Activated CD8-positive, alpha-beta memory T cell treated with anti-CD3 and anti-CD28 coated beads for 1 hour (primary cell): ENCODE data around the gene DISP2.
A peak's percentile ranks its signal among the peaks of the same experiment; 100 is the strongest.

Source experiments
- DNase-seq, 2 donors: peaks; one replicate each; pipeline ENCODE4 v3.0.0-alpha.2; 2020; ENCODE audit warnings: low read depth in 1 of 2; ENCODE audit errors: extremely low read depth in 1 of 2

The DISP2 gene

DNA sequence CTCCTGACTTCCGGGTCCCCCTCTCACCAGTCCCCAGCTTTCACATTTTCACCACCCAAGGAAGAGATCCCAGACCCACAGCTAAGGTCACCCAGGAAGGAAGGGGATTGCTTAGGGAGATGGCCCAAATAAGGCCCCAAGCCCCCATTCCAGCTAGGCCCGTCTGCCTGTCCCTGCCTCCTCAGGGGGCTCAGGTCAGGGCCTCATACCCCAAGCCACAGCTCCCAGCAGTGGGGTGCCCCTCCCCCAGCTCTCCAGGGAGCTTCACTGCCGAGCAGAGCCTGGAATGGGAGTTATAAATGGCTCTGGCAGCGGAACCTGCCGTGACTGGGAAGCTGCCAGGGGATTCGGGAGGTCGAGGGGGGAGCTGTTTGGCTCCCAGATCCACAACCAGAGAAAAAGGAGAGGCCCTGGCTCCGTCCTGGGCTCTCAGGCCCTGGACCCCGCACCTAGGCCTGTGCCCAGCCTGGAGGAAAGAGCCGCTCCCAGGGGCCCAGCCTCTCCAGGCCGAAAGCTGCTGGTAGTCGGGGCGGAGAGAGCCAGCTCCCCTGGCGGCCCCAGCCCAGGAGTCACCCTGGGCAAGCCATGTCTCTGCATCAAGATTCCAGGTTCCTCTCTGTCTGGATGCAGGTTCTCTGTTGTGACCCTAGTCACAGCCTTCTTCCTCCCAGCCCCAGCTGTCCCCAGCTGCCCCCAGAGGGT, 17.8 kb upstream of the DISP2 start:
- no peak for DNase-seq

DNA sequence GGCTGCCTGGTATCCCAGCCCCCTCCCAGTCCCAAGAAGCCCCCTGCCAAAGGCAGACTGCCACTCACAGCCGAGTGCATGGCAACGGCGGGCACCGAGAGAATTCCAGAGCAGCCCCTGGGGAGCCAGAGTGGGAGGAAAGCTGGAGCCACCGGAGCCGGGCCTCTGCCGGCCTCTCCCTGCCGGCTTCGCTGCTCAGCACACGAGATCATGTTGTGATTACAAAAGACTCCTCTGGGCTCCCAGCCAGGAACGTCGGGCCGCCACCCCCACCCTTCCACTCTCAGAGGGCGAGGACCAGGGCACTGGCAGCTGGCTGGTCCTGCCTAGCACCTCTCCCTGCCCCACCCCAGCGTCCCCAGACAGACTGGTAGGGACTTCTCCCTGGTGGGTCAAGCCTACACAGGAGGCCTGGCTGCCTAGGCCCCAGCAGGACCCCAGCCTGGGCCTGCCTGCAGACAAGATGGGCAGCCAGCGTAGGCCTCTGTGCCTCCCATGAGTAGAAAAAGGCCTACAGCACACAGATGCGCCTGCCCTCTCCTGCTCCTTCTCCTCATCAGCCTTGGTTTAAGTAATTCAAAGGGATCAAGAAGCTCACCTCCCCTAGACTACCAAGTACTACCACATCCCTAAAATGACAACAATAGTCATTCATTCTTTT, 17.1 kb upstream of the DISP2 start, which contains the start of gene CCDC9B:
Gene CCDC9B (minus strand): TSS at position 200 of the 661 bp plus-strand sequence. CDS start 120 bp downstream, at position 80.
- DNase-seq = no peak

DNA sequence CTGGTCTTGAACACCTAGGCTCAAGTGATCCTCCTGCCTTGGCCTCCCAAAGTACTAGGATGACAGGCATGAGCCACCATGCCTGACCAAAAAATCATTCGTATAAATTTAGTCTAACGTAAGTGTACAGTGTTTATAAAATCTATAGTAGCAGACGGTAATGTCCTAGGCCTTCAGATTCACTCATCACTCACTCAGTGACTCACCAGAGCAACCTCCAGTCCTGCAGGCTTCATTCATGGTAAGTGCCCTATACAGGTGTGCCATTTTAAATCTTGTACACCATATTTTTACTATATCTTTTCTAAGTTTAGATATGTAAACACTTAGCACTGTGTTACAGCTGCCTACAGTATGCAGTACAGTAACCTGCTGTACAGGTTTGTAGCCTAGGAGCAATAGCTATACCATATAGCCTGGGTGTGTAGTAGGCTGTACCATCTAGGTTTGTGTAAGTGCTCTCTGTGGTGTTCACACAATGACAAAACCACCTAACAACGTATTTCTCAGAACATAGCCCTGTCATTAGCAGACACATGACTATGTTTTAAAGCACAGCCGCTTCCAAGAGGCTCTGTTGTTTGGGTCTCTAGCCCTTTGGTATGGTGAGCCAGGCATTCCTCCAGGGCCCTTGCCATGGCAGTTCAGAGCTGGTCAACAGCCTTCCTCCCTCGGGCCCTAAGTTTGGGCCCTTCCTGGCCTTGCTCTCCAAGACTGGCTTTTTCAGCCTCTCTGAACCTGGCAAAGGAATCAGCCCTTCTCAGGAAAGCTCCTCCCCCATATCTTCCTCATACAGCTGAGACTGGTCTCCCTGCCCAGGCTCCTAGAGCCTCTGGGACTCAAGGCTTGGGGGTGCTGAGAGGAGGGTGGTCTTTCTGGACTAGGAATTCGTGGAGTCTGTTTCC, 15.4 kb upstream of the DISP2 start:
- no peak for DNase-seq

DNA sequence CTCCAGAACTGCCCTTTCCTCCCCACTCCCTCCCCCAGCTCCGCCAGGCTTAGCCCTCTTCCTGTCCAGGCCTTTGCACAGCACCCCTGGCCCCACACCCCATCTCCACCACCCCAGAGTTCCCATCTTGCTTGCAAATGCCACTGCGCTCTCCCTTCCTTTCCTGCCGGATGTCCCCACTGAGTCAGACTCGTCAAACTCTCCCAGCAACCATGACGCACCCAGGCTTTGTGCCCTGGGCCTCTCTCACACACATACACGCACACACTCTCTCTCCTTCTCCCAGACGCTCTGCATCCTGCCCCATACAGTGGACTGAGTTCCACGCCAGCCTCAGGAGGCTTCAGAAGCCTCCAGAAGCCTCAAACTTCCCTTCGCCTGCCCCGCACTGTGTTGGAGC, 14.5 kb upstream of the DISP2 start:
- no peak for DNase-seq

DNA sequence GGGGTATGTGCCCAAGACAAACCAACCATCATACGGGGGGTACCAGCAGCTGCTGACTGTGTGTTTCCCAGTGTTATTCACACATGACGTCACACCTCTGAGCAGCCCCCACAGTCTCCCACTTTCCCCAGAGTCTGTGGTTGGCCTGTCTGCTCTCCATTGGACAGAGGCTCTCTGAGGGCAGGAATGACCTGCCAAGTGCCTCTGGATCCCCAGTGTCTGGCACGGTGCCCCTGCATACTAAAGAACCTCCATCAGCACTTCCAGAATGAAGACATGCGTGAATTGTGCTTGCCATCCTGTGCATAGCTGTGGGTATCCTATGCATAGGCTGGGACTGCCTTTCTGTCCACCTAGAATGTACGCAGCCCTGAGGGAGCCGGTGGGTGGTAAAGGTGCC, 13.8 kb upstream of the DISP2 start:
- no peak for DNase-seq

DNA sequence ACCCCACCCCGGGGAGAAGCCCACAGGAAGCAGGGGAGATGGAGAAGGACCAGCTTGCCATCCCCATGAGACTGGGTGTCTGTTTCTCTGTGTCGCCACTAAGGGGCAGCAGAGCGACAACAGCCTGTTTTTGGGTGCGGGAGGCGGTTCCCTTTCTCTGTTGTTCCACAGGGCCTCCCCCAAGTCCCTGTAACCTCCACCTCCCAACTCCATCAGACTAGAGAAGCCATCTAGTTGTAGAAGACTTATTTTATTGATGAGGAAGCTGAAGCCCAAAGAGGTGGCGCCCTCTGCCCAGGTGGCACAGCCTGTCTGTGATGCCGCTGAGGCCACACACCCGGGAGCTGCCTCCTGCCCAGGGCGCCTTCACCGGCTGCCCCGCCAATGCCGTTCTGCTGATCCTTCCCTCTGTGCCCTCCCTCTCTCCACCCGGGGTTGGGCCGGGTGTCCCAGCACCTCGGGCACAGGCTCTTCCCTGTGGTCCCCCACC, 13.3 kb upstream of the DISP2 start:
- peak in 1 of 2 donors; percentile 51 for DNase-seq

DNA sequence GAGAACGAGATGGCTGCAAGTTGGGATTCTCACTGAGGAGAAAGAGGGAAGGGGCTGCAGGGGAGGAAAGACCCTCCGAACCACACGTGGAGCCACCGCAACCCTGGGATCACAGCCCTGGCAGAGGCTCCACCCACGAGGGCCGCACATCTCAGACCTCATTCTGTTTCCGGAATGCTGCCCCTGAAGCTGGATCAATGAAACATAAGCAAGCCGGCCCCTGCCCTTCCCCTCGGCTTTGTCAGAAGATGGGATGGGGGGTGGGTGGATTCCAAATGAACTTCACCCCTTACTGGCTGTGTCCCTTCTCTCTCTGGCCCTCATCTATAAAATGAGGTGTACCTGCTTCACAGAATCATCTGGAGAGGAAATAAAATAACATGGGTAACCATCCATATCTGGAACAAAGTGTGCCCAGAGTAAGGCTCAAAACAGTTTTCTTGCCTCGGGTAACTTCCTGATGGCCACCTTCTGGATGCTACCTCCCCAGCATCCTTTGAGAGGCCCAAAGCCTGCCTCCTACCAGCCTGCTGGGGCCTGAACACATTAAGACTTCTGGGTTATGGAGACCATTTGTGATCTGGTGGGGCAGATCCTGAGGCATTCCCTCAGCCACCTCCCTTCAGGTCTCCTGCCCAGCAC, 12.7 kb upstream of the DISP2 start:
- DNase-seq = no peak

DNA sequence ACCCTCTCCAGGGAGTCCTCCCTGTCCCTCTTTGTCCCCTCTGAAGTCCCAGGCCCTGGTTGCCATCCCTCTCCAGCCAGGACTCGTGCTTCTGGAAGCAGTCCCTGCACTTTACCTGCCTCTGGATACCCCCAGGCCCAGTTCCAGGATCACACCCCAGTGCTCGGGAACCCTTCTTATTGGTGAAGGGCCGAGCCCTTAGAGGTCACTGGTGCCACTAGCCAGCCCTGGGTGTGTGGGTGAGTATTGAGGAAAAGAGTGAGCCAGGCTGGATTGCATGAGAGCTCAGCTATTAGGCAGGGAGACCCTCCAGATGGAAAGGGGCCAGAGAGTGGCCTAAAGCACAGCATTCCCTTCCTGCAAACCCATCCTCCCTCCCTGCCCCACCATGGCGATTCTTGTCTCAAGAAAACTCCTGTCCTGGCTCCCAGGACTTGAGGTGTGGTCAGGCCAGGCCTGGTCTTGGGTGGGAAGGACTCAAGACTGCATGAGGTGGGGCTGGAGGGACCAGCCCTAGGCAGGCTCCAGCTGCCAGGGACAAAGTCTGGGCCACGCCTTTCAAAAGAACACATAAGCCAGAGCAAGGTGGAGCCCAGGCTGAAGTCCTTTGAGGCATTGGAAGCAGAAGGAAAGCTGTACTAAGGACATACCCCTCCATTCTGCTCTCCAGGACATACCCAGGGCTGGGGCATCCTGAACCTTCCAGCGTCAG, 12.0 kb upstream of the DISP2 start:
- no peak for DNase-seq

DNA sequence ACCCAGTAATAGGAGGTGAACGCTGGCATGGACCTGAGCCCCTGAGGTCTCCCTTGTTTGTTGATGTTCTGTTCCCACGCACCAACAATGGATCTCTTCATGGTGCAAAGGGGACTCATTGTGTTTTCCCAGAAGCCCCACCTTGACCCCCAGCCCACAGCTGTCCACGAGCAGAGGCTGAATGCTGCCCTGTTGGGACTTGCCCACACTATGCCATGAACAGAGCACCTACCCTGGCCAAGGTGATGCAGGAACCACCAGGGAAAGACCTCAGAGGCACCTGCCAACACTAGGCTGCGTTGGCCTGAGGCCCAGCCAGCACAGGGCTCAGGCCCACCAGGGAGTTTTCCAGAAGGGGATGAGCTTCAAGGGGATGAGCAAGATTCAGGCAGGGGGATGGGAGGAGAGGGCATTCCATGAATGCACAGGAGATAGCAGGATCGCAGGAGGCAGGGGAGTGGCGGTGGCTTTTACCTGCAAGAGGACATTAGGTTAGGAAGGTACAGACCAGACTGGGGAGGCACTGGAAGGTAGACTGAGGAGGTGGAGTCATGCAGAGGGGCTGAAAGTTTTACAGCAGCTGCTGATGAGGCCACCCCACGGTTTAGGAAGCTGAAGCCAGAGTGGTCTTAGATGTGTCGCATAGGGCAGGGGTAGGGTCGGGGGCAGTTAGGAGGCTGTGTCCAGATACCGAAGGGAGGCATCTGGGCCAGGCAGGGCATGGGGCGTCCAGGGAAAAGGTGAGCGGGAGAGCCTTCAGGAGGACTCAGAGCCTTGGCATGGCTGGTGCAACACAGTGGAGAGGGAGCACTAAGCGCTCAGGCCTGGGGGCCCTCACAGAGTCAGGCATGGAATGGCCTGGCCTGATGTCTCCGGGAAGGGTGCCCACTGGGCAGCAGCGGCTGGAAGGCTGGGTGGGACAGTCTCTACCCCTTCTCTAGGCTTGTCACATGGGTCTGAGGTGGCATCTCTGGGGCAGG, 11.2 kb upstream of the DISP2 start:
- no peak for DNase-seq

DNA sequence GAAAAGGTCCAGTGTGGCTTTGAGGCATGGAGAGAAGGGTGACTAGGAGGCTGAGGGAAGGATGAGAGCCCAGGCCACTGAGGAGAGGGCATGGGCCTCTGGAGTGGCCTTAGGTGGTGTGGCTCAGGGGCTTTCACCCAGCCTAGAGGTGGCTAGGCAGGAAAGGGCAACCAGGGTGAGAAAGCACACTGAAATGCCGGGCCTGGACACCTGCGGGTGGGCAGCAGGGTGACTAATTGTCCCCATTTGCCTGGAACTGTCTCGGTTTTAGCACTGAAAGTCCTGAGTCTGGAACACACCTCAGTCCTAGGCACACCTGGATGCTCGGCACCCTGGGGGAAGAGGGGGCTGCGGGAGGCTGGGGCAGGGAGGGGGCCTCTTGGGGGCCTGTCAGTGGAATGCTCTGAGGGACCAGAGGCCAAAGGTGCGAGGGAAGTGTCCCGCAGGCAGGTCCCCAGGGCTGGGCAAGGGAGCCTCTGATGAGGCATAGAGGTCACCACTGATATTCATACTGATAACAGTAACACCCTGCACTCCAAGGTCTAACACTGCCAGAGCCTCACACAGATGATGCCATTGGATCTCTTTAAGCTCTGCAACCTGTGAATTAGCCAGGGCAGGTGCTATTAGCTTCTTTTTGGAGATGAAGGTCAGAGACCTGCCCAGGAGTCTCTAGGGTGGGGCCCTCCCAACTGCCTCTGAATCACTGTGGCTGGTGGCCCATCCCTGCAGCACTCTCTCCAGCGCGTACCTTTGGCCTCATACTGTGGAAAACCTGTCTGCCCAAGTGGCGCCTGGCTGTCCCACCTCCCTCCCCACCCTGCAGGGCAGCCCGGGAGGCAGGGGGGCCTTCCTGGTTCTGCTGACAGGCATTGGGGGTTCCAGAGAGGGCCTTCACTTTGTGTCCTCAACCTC, 10.2 kb upstream of the DISP2 start:
- DNase-seq = no peak

DNA sequence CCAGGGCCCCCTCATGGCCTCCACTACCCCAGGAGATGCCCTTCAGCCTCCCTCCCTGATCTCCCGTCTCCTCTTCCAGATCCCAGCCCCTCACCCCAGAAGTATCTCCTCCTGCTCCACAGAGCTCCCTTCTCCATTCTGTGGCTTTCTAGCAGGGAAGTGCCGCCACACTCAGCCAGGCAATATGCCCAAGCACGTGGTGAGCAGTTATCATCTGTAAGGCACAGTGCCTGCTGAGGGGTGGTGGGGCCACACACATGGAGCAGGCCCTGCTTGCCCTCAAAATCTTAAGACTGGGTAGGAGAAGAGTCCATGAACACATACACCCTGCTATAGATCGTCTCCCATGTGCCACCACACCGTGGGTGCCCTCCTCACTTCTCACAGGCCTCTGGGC, 9.5 kb upstream of the DISP2 start:
- no peak for DNase-seq

DNA sequence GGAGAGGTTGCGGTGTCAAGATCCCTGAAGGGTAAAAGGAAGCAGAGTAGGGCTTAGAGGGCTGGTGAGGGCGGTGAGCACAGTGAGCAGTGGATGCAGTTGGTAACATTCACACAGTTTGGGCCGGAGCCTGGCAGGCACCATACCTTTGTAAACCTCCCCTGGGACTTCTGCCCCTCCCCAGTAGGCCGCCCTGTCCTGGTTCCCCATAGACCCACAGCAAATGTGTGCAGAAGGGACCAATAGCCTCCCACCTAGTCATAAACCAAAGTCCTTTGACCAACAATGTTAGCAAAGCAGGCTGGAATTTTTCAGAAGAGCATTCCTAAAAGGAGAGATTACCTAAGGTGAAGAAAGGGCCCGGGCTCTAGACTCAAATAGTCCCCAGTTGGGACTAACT, 8.9 kb upstream of the DISP2 start:
- DNase-seq = no peak

DNA sequence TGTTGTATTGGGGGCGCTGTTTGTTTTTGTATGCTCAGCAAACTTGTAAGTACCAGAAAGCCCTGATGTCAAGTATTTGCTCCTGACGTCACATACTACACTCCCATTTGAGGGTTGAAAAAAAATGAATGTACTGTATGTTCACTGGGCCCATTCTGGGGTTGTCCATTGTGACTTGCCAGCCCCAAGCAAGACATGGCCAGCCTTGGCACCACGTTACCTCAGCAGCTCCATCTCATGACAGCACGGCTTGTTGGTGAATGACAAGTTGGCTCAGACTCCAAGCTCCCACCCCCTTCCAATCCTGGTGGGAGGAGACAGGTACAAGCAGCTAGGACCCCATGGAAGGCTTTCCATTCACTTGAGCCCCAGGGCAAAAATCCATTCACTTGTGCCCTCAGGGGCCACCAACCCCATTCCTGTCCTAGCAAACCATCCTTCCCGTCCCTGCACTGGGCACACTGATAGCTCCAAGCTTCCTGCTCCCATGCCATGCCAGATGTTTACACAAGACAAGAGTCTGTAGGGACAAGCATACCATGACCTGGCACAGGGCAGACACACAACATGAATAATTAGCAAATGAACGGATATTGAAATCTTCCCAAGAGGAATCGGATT, 5.6 kb upstream of the DISP2 start:
- no peak for DNase-seq

DNA sequence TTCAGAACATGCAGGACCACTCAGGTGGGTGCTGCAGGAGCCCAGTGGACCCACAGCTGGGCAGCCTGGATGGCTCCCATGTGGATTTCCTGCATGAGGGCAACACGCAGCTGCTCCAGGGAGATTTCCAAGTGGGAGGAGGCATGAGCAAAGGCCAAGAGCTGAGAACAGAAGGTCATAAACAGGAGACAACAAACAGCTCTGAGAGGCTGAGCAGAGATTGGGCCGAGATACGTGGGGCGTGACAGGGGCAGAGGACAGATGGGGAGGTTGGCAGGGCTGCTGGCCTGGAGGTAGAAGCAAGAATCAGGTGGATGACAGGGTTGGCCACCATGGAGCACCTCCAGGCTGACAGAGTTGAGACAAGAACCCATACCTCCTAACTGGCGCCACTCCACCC, 4.3 kb upstream of the DISP2 start:
- no peak for DNase-seq

DNA sequence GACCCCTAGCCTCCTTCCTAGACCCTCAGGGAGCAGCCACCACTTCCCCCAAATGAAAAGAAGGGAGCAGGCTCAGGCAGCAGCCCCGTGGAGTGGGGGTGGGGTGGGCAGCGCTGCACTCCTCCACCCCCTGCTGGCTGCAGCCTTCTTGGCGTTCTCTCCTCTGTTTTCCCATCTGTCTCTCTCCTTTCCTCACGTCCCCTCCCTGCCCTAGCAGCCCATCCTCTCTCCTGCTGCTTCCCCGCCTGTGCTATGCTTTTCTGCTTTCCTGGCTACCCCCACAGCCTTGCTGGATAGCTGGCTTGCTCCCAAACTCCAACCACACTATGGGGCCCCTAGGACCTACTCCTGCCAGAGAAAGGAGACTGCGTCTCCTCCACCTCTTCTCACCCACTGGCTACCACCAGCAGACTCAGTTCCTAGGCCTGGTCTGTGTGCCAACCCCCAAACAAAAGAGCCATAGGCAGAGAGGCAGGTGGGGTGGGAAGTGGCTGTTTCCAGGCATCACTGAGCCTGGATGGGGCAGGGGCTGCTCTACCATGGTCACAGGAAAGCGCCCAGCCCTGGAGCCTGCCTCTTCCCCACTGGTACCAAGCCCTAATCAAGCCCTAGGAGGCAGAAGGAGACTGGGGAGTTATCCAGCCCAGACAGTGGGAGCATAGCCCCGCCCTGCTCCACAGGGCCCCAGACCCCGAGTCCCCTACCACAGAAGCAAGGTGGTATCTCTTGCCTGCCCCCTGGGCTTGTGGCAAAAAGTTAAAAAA, 3.4 kb upstream of the DISP2 start:
- DNase-seq = no peak

DNA sequence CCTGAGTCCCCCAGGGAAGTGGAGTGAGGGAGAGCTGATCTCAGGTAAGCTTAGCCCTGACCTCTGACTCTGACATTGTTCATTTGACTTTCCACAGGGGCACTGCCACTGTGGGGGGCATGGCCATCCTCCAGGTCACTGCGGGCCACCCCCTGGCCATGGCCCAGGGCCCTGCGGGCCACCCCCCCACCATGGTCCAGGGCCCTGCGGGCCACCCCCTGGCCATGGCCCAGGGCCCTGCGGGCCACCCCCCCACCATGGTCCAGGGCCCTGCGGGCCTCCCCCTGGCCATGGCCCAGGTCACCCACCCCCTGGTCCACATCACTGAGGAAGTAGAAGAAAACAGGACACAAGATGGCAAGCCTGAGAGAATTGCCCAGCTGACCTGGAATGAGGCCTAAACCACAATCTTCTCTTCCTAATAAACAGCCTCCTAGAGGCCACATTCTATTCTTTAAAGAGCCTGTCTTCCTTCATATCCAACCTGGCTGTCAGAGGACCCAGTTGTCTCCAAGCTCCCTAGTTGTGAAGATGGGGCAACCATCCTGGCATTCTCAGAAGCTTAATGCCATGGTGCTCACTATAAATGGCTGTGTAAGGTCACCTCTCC, 1.9 kb upstream of the DISP2 start:
- DNase-seq = no peak

DNA sequence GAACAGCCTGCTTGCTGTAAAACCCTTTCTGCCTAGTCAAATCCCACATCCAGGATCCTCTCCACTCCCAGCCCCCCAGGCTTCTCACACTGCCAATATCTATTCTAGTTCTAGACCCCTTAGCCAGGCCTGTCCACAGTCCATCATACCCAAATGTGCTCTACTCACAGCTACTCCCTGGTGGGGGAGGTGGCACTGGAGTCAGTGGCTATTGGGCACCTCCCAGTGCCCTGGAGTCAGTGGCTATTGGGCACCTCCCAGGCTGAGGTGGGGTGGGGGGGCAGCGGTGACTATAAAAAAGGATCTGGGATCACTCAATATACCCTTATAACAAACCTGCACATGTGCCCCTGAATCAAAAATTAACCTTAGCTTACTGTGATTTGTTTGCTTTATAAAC, 773 bp upstream of the DISP2 start:
- DNase-seq = no peak
